Tibial nerve (tissue), 3 donors: ENCODE results near the gene DLGAP4.

Experiments
- EP300 ChIP-seq, 2 donors: sonication (generic); formaldehyde crosslinking; IDR thresholded peaks; one replicate each; pipeline ENCODE4 v1.6.1; 2017; ENCODE audit warnings: antibody characterized with exemption in 2 of 2, mild to moderate bottlenecking in 1 of 2
- POLR2A ChIP-seq, 2 donors: fragments of 450-650 bp; IDR thresholded peaks; one replicate each; pipeline ENCODE4 v1.6.1; 2017; ENCODE audit warnings: antibody characterized with exemption in 2 of 2, mild to moderate bottlenecking in 2 of 2, moderate library complexity in 2 of 2

- TF ChIP-seq POLR2A (IDR thresholded peaks at IDR 0.05) (peak; percentile 48 to 60), EP300 (IDR thresholded peaks at IDR 0.05) (peak; percentile 22 to 89)
Observed at GRCh38 chr20:36462440-36463211, 156.5 kb downstream of the DLGAP4 start.
